ENCODE measurements around the gene ACAP3.

The ACAP3 gene

DNA sequence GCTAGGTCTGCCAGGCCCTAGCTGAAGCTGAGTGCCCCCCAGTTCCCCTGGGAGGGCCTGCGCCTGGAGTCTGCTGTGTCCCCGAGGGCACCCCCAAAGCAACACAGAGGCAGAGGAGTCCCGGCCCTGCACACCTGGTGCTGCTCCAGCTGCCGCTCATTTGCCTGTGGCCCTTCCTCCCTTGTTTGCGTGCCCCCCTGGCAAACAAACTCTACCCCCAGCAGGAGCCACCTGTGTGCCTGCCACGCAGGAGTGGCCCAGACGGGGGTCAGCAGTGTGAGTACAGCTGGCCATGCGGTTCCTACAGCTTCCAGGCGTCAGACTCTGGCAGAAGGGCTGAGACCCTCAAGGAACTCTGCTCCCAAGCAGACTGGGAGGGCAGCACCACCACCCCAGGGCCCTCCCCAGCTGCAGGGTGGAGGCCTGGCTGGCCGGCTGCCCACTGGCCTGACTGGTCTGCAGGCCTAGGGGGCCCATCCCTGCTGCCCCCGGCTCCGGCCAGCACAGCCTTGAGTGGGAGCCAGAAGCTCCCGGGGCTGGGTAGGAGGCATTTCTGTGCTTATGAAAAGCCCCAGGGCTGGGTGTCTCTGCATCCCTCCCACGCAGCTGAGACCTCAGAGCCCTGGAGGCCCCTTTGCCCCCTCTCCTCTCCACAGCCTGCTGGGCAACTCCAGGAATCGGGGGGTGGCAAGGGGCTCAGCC is 22.8 kb upstream of the ACAP3 start:
- Mint-ChIP-seq H3K4me1 (peaks cover 17 to 19% of the 10 kb centered on the region in 2 donors), H3K4me3 (no peak overlapping the region), H3K27ac (peak overlapping the region; percentile 49), H3K27me3 (no peaks in the 10 kb centered on the region), H3K9me3 (no peaks in the 10 kb centered on the region), H3K36me3 (peaks cover 6 to 13% of the 10 kb centered on the region in 2 donors)
- ATAC-seq (replicated peaks) (no peak), DNase-seq (no peak)

DNA sequence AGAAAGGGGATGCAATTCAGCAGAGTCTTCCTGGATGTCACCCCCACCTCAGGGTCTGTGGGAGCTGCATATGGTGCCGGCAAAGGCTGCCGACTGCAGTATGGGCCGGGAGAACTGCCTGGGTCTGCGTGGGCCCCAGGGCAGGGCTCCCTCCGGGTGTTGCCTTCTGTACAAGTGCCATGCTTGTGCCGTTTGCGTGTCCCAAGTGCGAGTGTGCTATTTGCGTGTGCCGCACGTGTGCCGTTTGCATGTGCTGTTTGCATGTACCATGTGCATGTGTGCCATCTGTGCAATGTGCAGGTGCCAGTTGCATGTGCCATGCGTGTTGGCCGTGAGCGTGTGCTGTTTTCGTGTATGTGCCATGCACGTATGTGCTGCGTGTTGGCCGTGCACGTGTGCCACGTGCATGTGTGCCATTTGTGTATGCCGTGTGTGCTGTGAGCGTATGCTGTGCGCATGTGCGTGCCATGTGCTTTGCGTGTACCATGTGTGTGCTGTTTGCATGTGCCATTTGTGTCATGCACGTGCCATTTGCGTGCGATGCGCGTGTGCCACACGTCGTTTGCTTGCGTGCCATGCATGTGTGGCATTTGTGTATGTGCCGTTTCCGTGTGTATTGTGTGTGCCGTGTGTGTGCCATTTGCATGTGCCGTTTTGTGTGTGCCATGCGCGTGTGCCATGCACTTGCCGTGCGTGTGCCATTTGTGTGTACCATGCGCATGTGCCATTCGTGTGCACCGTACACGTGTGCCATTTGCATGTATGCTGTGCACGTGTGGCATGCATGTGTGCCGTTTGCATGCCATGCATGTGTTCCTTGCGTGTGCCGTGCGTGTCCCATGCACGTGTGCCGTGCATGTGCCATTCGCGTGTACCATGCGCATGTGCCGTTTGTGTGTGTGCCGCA is 21.8 kb upstream of the ACAP3 start:
- H3K9me3 Mint-ChIP-seq: no peaks in the 10 kb centered on the region
- H3K4me3 Mint-ChIP-seq: no peak overlapping the region
- ATAC-seq (replicated peaks) (no peak), DNase-seq (no peak)
- H3K4me1 Mint-ChIP-seq: peaks cover 17 to 22% of the 10 kb centered on the region in 2 donors
- H3K36me3 Mint-ChIP-seq: peaks cover 6 to 14% of the 10 kb centered on the region in 2 donors
- H3K27ac Mint-ChIP-seq: peak overlapping the region; percentile 37
- no peaks in the 10 kb centered on the region for H3K27me3 Mint-ChIP-seq

DNA sequence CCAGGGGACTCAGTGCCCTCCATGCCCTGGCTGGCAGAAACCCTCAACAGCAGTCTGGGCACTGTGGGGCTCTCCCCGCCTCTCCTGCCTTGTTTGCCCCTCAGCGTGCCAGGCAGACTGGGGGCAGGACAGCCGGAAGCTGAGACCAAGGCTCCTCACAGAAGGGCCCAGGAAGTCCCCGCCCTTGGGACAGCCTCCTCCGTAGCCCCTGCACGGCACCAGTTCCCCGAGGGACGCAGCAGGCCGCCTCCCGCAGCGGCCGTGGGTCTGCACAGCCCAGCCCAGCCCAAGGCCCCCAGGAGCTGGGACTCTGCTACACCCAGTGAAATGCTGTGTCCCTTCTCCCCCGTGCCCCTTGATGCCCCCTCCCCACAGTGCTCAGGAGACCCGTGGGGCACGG is 20.5 kb upstream of the ACAP3 start:
- Mint-ChIP-seq H3K9me3 (no peaks in the 10 kb centered on the region), H3K27me3 (no peaks in the 10 kb centered on the region), H3K36me3 (peaks cover 4 to 15% of the 10 kb centered on the region in 2 donors), H3K27ac (peak overlapping the region; percentile 59), H3K4me3 (no peak overlapping the region), H3K4me1 (peaks cover 21 to 27% of the 10 kb centered on the region in 2 donors)
- ATAC-seq (replicated peaks) (no peak), DNase-seq (no peak)

DNA sequence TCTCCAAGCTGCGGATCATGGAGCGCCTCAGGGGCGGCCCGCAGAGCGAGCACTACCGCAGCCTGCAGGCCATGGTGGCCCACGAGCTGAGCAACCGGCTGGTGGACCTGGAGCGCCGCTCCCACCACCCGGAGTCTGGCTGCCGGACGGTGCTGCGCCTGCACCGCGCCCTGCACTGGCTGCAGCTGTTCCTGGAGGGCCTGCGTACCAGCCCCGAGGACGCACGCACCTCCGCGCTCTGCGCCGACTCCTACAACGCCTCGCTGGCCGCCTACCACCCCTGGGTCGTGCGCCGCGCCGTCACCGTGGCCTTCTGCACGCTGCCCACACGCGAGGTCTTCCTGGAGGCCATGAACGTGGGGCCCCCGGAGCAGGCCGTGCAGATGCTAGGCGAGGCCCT is 19.6 kb upstream of the ACAP3 start:
- no peak overlapping the region for H3K4me3 Mint-ChIP-seq
- H3K36me3 Mint-ChIP-seq: peaks cover 4 to 19% of the 10 kb centered on the region in 2 donors
- peaks cover 25 to 35% of the 10 kb centered on the region in 2 donors for H3K4me1 Mint-ChIP-seq
- H3K27ac Mint-ChIP-seq: no peak overlapping the region
- DNase-seq (no peak), ATAC-seq (replicated peaks) (no peak)
- H3K27me3 Mint-ChIP-seq: no peaks in the 10 kb centered on the region
- no peaks in the 10 kb centered on the region for H3K9me3 Mint-ChIP-seq

DNA sequence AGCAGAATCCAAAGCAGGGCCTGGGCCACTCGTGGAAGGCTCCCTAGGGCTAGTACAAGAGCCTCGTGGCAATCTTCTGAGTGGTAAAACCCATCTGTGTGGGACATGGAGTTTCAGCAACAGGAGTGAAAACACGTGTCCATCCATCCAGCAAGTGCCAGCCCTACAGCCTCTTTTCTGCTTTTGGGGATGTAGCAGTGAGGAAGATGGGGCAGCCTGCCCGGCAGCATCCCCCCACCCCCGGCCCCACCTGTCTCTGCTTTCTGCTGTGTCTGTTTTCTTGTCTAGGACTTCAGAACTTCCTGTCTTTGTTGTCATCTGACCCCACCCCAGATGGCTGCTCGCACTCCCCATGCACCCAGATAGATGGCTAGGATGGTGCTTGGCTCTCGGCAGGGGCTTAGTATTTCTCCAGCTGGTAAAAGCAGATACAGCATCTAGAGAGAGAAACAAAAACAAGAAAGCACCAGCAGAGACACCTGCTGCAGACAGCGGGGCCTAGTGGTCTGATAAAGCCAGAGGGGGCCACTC is 18.4 kb upstream of the ACAP3 start:
- ATAC-seq (replicated peaks) (no peak), DNase-seq (no peak)
- no peaks in the 10 kb centered on the region for H3K9me3 Mint-ChIP-seq
- no peaks in the 10 kb centered on the region for H3K27me3 Mint-ChIP-seq
- peaks cover 28 to 40% of the 10 kb centered on the region in 2 donors for H3K4me1 Mint-ChIP-seq
- H3K4me3 Mint-ChIP-seq: peak overlapping the region; percentile 77 to 92
- H3K27ac Mint-ChIP-seq: peak overlapping the region; percentile 72
- H3K36me3 Mint-ChIP-seq: peaks cover 4 to 23% of the 10 kb centered on the region in 2 donors

DNA sequence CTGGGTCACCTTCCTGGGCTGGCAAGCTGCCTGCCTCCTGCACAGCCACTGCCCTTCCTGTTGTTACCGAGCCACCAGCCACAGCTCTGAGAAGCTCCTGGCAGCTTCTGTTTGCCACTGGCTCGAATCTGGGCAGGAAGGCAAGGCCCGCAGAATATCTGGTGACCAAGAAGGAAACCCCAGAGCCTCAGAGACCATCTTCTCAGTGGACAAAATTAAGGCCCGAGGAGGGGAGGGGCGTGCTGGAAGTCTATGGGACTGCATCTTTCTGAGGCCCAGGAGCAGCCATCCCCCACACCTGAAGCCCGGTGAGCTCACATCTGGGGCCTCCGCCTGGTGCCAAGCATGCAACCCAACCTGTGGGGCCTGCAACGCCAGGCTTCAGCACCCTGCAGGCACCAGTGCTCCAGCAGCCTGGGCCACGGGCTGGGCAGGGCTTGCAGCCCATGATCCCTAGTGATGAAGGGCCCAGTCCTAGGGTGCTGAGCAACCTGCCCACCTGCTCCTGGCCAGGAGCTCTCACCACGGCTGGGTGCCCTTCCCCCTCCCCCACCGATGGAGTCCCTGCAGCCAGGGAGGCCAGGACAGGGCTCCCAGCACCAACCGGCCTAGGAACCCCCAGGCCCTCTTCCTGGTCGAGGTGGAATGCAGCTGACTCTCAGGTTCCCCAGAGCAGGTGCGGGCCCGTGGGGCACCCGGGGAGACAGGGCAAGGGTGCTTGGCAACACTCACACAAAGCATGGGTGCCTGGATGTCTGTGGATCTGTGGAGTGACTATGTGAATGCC is 17.8 kb upstream of the ACAP3 start:
- Mint-ChIP-seq H3K27me3 (no peaks in the 10 kb centered on the region), H3K9me3 (no peaks in the 10 kb centered on the region), H3K27ac (peak overlapping the region; percentile 75), H3K4me3 (peak overlapping the region; percentile 77 to 92), H3K4me1 (peaks cover 26 to 46% of the 10 kb centered on the region in 2 donors), H3K36me3 (peaks cover 4 to 23% of the 10 kb centered on the region in 2 donors)
- no peak for ATAC-seq (replicated peaks)
- DNase-seq: no peak

DNA sequence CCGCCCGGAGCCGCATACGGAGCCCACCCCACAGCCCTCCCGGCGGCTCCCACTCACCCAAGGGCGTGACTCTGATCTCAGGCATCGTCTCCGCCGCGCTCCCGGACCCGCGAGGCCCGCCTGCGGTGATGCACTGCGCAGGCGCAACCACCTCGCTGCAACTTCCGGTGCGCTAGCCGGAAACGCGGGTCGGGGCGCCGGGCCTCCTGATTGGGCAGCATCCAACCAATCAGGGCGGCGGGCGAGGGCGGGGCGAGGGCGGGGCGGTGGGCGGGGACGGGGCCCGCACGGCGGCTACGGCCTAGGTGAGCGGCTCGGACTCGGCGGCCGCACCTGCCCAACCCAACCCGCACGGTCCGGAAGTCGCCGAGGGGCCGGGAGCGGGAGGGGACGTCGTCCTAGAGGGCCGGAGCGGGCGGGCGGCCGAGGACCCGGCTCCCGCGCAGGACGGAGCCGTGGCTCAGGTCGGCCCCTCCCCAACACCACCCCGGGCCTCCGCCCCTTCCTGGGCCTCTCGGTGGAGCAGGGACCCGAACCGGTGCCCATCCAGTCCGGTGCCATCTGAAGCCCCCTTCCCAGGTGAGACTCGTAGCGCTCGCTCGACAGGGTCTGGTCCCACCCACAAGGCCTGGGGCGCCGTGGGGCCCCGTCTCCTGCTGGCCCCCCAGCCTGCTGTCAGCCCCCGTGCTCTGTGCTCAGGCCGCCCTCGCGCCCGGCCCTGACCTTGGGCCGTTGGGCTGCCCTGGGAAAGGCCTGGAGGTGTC is 17.0 kb upstream of the ACAP3 start, which contains the start of the genes CPTP and INTS11:
Gene CPTP (plus strand): TSS at position 279 of the 764 bp plus-strand sequence. CDS start 2,109 bp downstream, outside the sequence.
Gene INTS11 (minus strand): TSS at position 137 of the 764 bp plus-strand sequence. CDS start 52 bp downstream, at position 85.
- ATAC-seq (replicated peaks): peak; percentile 88 to 90
- Mint-ChIP-seq H3K27ac (peak within 1 kb of the TSS; percentile 97), H3K4me3 (peak within 1 kb of the TSS; percentile 92 to 93), H3K27me3 (no peaks in the 10 kb centered on the region), H3K4me1 (peaks cover 23 to 54% of the 10 kb centered on the region in 2 donors), H3K9me3 (no peaks in the 10 kb centered on the region), H3K36me3 (peaks cover 4 to 27% of the 10 kb centered on the region in 2 donors)
- peak; percentile 90 for DNase-seq

DNA sequence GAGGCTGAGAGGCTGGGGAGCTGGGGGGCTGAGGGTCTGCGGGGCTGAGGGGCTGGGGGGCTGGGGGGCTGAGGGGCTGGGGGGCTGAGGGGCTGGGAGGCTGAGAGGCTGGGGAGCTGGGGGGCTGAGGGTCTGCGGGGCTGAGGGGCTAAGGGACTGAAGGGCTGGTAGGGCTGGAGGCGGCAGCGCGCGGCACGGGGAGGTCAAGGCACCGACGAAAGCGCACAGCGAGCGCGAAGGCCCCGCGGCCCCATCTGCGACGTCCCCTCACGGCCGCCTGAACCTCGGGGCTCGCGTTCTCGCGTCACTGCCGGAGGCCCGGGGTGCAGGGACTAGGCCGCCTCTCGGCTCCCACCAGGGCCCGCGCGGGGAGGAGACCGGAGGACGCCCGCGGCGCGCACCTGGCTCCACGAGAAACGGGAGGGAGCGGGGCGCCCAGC is 16.4 kb upstream of the ACAP3 start:
- peak overlapping the region; percentile 97 for H3K27ac Mint-ChIP-seq
- H3K36me3 Mint-ChIP-seq: peaks cover 4 to 31% of the 10 kb centered on the region in 2 donors
- DNase-seq (no peak), ATAC-seq (replicated peaks) (peak; percentile 48 to 51)
- H3K9me3 Mint-ChIP-seq: no peaks in the 10 kb centered on the region
- H3K4me3 Mint-ChIP-seq: peak overlapping the region; percentile 92 to 93
- no peaks in the 10 kb centered on the region for H3K27me3 Mint-ChIP-seq
- H3K4me1 Mint-ChIP-seq: peaks cover 24 to 60% of the 10 kb centered on the region in 2 donors

DNA sequence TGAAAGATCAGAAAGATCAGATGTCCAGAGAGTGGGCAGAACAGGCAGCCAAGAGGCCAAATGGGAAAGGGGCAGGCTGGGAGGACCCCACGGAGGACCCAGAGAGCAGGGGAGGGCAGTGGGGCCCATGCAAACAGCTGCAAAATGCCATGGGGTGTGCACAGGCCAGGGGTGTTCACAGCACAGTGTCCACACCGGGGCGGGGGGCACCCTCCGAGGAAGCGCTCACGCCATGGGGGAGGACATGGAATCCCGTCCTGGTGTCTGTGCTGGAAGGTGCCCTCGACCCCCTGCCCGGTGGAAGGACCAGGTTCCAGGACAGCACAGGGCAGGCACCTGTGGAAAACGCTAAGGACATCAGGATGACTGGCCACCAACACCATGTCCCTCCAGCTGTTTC is 15.2 kb upstream of the ACAP3 start:
- Mint-ChIP-seq H3K27me3 (no peaks in the 10 kb centered on the region), H3K4me3 (peak overlapping the region; percentile 74 to 89), H3K9me3 (no peaks in the 10 kb centered on the region), H3K27ac (peak overlapping the region; percentile 92), H3K4me1 (peaks cover 24 to 66% of the 10 kb centered on the region in 2 donors), H3K36me3 (peaks cover 6 to 34% of the 10 kb centered on the region in 2 donors)
- DNase-seq (no peak), ATAC-seq (replicated peaks) (no peak)

DNA sequence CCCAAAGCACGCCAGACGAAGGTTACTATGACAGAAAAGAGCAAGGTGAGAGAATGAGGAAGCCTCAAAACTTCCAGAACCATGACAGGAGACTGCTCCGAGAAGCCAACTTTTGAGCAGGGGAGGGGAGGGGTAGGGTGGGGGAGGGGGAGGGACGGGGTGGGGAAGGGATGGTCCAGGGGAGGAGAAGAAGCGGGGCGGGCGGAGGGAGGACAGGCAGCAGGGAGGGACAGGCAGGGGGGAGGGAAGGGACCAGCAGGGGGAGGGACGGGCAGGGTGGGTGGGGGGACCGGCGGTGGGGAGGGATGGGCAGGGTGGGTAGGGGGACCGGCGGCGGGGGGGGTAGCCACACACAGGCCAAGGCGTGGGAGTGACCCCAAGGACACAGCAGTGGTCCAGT is 14.7 kb upstream of the ACAP3 start:
- Mint-ChIP-seq H3K36me3 (peaks cover 6 to 35% of the 10 kb centered on the region in 2 donors), H3K27me3 (no peaks in the 10 kb centered on the region), H3K4me1 (peaks cover 22 to 66% of the 10 kb centered on the region in 2 donors), H3K4me3 (peak overlapping the region; percentile 74 to 89), H3K9me3 (no peaks in the 10 kb centered on the region), H3K27ac (peak overlapping the region; percentile 81)
- no peak for DNase-seq
- no peak for ATAC-seq (replicated peaks)

DNA sequence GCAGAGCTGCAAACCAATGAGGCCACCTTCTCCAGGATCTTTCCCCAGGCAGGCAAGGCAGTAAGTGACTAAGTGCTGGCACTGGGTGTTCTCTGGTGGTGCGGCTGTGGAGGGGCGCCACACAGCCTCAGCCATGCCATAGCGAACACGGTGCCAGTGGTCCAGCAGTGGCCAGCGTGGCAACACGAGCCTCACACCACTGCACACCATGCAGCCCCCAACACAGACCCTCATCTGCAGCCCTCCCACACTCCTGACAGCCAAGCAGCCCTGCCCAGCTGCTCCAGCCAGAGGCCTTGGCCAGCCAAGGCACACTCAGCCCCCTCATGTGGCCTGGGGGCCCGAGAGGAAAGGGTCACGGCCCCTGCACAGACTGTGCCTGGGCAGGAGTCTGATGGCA is 13.7 kb upstream of the ACAP3 start:
- Mint-ChIP-seq H3K36me3 (peaks cover 7 to 37% of the 10 kb centered on the region in 2 donors), H3K4me1 (peaks cover 19 to 57% of the 10 kb centered on the region in 2 donors), H3K27ac (no peak overlapping the region), H3K4me3 (no peak overlapping the region), H3K27me3 (no peaks in the 10 kb centered on the region), H3K9me3 (no peaks in the 10 kb centered on the region)
- DNase-seq (no peak), ATAC-seq (replicated peaks) (no peak)

DNA sequence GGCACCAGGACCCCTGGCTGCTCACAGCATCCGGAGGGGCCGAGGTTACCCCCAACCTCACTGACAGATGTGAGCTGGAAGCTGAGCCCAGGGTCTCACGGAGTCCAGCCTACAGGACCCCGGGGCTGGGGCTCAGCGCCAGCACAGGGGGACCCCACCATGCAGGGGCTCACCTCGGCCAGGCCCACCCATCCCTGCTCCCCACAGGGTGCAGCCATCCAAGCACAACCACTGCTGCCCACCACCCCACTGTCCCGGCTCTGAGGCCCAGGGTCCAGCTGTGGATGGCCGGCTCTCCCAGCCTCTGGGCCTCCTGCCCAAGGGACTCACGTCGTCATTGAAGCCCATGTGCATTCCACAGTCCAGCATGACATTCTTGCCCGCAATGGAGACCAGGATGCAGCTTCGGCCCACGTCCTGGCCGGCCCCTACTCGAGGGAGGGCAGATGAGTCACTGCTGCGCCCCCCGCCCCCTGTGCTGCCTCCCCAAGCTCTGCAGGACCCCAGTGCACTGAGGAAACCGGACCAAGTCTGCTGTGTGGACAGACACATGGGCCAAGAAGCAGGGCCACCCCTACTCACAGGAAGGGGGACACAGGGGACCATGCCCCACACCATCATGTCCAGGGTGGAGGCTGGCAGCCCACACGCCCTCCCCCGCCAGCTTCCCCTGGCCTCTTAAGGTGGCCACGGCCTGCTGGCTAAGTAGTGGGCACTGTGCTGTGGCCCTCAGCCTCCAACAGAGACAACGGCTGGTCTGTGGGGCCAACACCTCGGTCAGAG is 13.1 kb upstream of the ACAP3 start:
- DNase-seq (no peak), ATAC-seq (replicated peaks) (no peak)
- H3K27me3 Mint-ChIP-seq: no peaks in the 10 kb centered on the region
- no peak overlapping the region for H3K27ac Mint-ChIP-seq
- H3K36me3 Mint-ChIP-seq: peaks cover 11 to 42% of the 10 kb centered on the region in 2 donors
- no peaks in the 10 kb centered on the region for H3K9me3 Mint-ChIP-seq
- peaks cover 14 to 51% of the 10 kb centered on the region in 2 donors for H3K4me1 Mint-ChIP-seq
- H3K4me3 Mint-ChIP-seq: no peak overlapping the region
